Measurements from ENCODE around the gene AGAP1.

GRCh38 chr2:235523021-235523420 is 29.2 kb downstream of the AGAP1 start:
- no peak for TF ChIP-seq CTCF (IDR thresholded peaks at IDR 0.05)
- no peak for TF ChIP-seq POLR2A (IDR thresholded peaks at IDR 0.05)

Measured in heart left ventricle (tissue), 13 donors.